PC-9 (cell line): ENCODE measurements around the gene ZNF77. TPM values are rescaled to one million over a fixed set of nuclear protein-coding genes. Genes with fewer than 3 reads are reported as not detected.

Experiments used
- BruUV-seq: library from RNA; stranded (reverse); fragments of 400-500 nt; replicated peaks from 2 replicates; lab custom pipeline; 2021; lab: Mats Ljungman, UMichigan
- CTCF ChIA-PET: fragments of 300-600 bp; sonication (Branson Sonifier 250); formaldehyde crosslinking; loops from one replicate; lab custom pipeline; 2022; ENCODE audit warnings: antibody characterized with exemption; lab: Charles Lee
- POLR2A ChIA-PET: fragments of 300-600 bp; sonication (Branson Sonifier 250); formaldehyde crosslinking; loops from one replicate; lab custom pipeline; 2022; ENCODE audit warnings: antibody characterized with exemption; ENCODE audit not compliant: unreplicated experiment; lab: Charles Lee
- DNase-seq, 2 experiments: peaks; one replicate each; pipeline versions ENCODE4 v3.0.0 to v3.0.0-alpha.2; 2015 to 2022; ENCODE audit warnings: mixed read lengths in 1 of 2
- H2AFZ ChIP-seq: fragments of 200-600 bp; sonication (generic); 2 replicates; pipeline ENCODE4 v1.8.1; 2017; ENCODE audit warnings: antibody characterized with exemption
- H3F3A ChIP-seq: fragments of 200-600 bp; sonication (generic); 2 replicates; pipeline ENCODE4 v1.8.1; 2017; ENCODE audit warnings: antibody characterized with exemption, mild to moderate bottlenecking, low read depth; ENCODE audit not compliant: insufficient read depth
- H3K27ac ChIP-seq: fragments of 200-600 bp; sonication (generic); 2 replicates; pipeline ENCODE4 v1.6.1; 2016; ENCODE audit warnings: mixed run types
- H3K27me3 ChIP-seq: fragments of 200-600 bp; sonication (generic); 2 replicates; pipeline ENCODE4 v1.6.1; 2016; ENCODE audit warnings: low read depth, mixed run types; ENCODE audit not compliant: insufficient read depth
- H3K36me3 ChIP-seq: fragments of 200-600 bp; sonication (generic); 2 replicates; pipeline ENCODE4 v1.6.1; 2016; ENCODE audit warnings: low read depth, mixed run types
- H3K4me1 ChIP-seq: fragments of 200-600 bp; sonication (generic); replicated peaks from 2 replicates; pipeline ENCODE4 v1.6.1; 2016; ENCODE audit warnings: mixed run types; ENCODE audit not compliant: insufficient read depth
- H3K4me2 ChIP-seq: fragments of 200-600 bp; sonication (generic); 2 replicates; pipeline ENCODE4 v1.6.1; 2017; ENCODE audit warnings: mixed run types
- H3K4me3 ChIP-seq: fragments of 200-600 bp; sonication (generic); 2 replicates; pipeline ENCODE4 v1.6.1; 2016; ENCODE audit warnings: mixed run types
- H3K79me2 ChIP-seq: fragments of 200-600 bp; sonication (generic); 2 replicates; pipeline ENCODE4 v1.6.1; 2017; ENCODE audit warnings: low read depth, mixed run types
- H3K9me2 ChIP-seq: fragments of 200-600 bp; sonication (generic); 2 replicates; pipeline ENCODE4 v1.8.1; 2017; ENCODE audit warnings: mild to moderate bottlenecking; ENCODE audit not compliant: insufficient read depth
- H3K9me3 ChIP-seq: fragments of 200-600 bp; sonication (generic); 2 replicates; pipeline ENCODE4 v1.8.1; 2016; ENCODE audit warnings: low read depth; ENCODE audit not compliant: insufficient read depth
- H4K20me1 ChIP-seq: fragments of 200-600 bp; sonication (generic); 2 replicates; pipeline ENCODE4 v1.8.1; 2017; ENCODE audit not compliant: insufficient read depth
- CTCF ChIP-seq: fragments of 200-600 bp; sonication (generic); conservative IDR thresholded peaks from 2 replicates; pipeline ENCODE4 v1.6.1; 2017; ENCODE audit warnings: mixed run types, antibody characterized with exemption, mild to moderate bottlenecking, moderate library complexity
- EZH2 ChIP-seq: fragments of 200-600 bp; sonication (generic); IDR thresholded peaks from 2 replicates; pipeline ENCODE4 v1.8.0; 2017; ENCODE audit warnings: antibody characterized with exemption, low read depth
- intact Hi-C: fragments of 100-400 bp; cut with micrococcal nuclease; formaldehyde crosslinking; loops from one replicate; pipeline ENCODE4 v1.10.0; 2022; ENCODE audit not compliant: unreplicated experiment
- total RNA-seq: library from RNA; stranded (reverse); gene quantifications from 2 replicates; pipeline ENCODE4 v1.2.3, GENCODE V29; 2021

Gene ZNF77
- total RNA-seq, 1 experiment from 2014 or later: 2.5 TPM

- no peak overlapping the region for H3K4me2 ChIP-seq
- DNase-seq: no peak
- BruUV-seq: no TSS peak
- TF ChIP-seq CTCF: no peak
- TF ChIP-seq EZH2: no peak
- H3K4me3 ChIP-seq: no peak overlapping the region
- CTCF ChIA-PET: interaction anchor here (1.1 kb wide), 1 partner anchor 235 kb away, joined by 3 read pairs; no protein-coding TSS in a partner anchor
- H2AFZ ChIP-seq: no peak overlapping the region
- POLR2A ChIA-PET: no interaction called here
- H3K4me1 ChIP-seq: no peaks in the 10 kb centered on the region
- intact Hi-C loops: no loop called here
- H3K9me2 ChIP-seq: no peaks in the 10 kb centered on the region
- H3K9me3 ChIP-seq: peaks cover 4% of the 10 kb centered on the region; the same call in 1 of the 2 replicates
- H3K36me3 ChIP-seq: no peaks in the 10 kb centered on the region
- peaks cover 35% of the 10 kb centered on the region for H3K27me3 ChIP-seq
- H3K27ac ChIP-seq: no peak overlapping the region
- H3K79me2 ChIP-seq: no peaks in the 10 kb centered on the region
- no peaks in the 10 kb centered on the region for H4K20me1 ChIP-seq
- H3F3A ChIP-seq: no peaks in the 10 kb centered on the region
Measured at GRCh38 chr19:2883686-2884439, 60.9 kb downstream of the ZNF77 start.

Other genes with a start within 250 kb of the ZNF77 start
- 2.8 and 3.0 TPM in 2 replicates for gene GNG7, start 242.3 kb downstream of the ZNF77 start, total RNA-seq
- gene DIRAS1, start 223.6 kb downstream of the ZNF77 start, total RNA-seq: 0.57 and 1.0 TPM in 2 replicates
- 21.6 and 25.3 TPM in 2 replicates for gene SLC39A3, start 205.0 kb downstream of the ZNF77 start, total RNA-seq
- gene SGTA, start 161.7 kb downstream of the ZNF77 start, total RNA-seq: 35.1 and 40.7 TPM in 2 replicates
- gene THOP1, start 159.5 kb downstream of the ZNF77 start, total RNA-seq: 83.2 and 85.8 TPM in 2 replicates
- 3.3 and 5.6 TPM in 2 replicates for gene ZNF554, start 125.1 kb downstream of the ZNF77 start, total RNA-seq
- gene ZNF555, start 103.5 kb downstream of the ZNF77 start, total RNA-seq: 1.2 and 2.2 TPM in 2 replicates
- gene ZNF556, start 77.6 kb downstream of the ZNF77 start, total RNA-seq: not detected in 2 replicates
- gene ZNF57, start 44.0 kb downstream of the ZNF77 start, total RNA-seq: 2.6 TPM in 2 replicates
- 0.90 and 1.1 TPM in 2 replicates for gene TLE6, start 32.6 kb upstream of the ZNF77 start, total RNA-seq
- 13.7 and 21.8 TPM in 2 replicates for gene TLE2, start 84.3 kb upstream of the ZNF77 start, total RNA-seq
- 210 and 217 TPM in 2 replicates for gene TLE5, start 117.5 kb upstream of the ZNF77 start, total RNA-seq
- gene GNA11, start 149.4 kb upstream of the ZNF77 start, total RNA-seq: 36.9 and 38.8 TPM in 2 replicates
- 14.2 and 16.3 TPM in 2 replicates for gene GNA15, start 191.1 kb upstream of the ZNF77 start, total RNA-seq
- 0.37 and 0.83 TPM in 2 replicates for gene S1PR4, start 233.8 kb upstream of the ZNF77 start, total RNA-seq
- gene NCLN, start 241.0 kb upstream of the ZNF77 start, total RNA-seq: 46.0 and 61.4 TPM in 2 replicates